ENCODE results near the gene SGCE.

- TF ChIP-seq, protein P1, sequence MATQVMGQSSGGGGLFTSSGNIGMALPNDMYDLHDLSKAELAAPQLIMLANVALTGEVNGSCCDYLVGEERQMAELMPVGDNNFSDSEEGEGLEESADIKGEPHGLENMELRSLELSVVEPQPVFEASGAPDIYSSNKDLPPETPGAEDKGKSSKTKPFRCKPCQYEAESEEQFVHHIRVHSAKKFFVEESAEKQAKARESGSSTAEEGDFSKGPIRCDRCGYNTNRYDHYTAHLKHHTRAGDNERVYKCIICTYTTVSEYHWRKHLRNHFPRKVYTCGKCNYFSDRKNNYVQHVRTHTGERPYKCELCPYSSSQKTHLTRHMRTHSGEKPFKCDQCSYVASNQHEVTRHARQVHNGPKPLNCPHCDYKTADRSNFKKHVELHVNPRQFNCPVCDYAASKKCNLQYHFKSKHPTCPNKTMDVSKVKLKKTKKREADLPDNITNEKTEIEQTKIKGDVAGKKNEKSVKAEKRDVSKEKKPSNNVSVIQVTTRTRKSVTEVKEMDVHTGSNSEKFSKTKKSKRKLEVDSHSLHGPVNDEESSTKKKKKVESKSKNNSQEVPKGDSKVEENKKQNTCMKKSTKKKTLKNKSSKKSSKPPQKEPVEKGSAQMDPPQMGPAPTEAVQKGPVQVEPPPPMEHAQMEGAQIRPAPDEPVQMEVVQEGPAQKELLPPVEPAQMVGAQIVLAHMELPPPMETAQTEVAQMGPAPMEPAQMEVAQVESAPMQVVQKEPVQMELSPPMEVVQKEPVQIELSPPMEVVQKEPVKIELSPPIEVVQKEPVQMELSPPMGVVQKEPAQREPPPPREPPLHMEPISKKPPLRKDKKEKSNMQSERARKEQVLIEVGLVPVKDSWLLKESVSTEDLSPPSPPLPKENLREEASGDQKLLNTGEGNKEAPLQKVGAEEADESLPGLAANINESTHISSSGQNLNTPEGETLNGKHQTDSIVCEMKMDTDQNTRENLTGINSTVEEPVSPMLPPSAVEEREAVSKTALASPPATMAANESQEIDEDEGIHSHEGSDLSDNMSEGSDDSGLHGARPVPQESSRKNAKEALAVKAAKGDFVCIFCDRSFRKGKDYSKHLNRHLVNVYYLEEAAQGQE (IDR thresholded peaks at IDR 0.05; ENCODE audit: insufficient read depth in 1 of 2, low read depth in 2 of 2, low read length in 2 of 2), result no peak
- TF ChIP-seq POLR2AphosphoS5 (IDR thresholded peaks at IDR 0.05; ENCODE audit: low read depth, low read length), result no peak
These were observed 20.2 kb downstream of the SGCE start for GRCh38 chr7:94635687-94636086.
